ENCODE data around the gene BPI.

DNA sequence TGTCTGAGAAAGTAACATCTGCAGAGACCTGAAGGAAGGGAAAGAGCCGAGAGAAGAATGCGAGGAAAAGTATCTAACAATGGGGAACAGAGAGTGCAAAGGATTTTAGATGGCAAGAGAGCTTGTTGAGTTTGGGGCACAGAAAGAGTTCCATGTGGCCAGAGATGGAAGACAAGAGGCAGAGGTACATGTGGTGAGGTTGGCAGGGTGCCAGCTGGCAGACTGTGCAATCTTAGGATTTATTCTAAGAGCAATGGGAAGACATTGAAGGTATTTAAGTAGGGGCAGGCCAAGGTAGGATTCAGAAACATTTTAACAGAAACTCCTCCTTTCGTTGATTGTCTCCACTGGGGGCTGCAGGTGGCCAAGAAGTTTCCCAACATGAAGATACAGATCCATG is 21.9 kb downstream of the BPI start:
- TF ChIP-seq, protein P1, sequence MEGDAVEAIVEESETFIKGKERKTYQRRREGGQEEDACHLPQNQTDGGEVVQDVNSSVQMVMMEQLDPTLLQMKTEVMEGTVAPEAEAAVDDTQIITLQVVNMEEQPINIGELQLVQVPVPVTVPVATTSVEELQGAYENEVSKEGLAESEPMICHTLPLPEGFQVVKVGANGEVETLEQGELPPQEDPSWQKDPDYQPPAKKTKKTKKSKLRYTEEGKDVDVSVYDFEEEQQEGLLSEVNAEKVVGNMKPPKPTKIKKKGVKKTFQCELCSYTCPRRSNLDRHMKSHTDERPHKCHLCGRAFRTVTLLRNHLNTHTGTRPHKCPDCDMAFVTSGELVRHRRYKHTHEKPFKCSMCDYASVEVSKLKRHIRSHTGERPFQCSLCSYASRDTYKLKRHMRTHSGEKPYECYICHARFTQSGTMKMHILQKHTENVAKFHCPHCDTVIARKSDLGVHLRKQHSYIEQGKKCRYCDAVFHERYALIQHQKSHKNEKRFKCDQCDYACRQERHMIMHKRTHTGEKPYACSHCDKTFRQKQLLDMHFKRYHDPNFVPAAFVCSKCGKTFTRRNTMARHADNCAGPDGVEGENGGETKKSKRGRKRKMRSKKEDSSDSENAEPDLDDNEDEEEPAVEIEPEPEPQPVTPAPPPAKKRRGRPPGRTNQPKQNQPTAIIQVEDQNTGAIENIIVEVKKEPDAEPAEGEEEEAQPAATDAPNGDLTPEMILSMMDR (IDR thresholded peaks at IDR 0.05): no peak
- no peak for TF ChIP-seq POLR2AphosphoS5 (IDR thresholded peaks at IDR 0.05)
- TF ChIP-seq POLR2A (IDR thresholded peaks at IDR 0.05): no peak
